ENCODE data around the gene EML1. TPM values are rescaled to one million over a fixed set of nuclear protein-coding genes. Genes with fewer than 3 reads are reported as not detected.

The EML1 gene
- polyA plus RNA-seq, 1 donor from 2014 or later, result 21.7 TPM

GRCh38 chr14:99758872-99759545 lies 34.2 kb upstream of the EML1 start:
- no peaks in the 10 kb centered on the region for H3K79me2 ChIP-seq (replicated peaks; ENCODE audit: insufficient read depth, low read length)
- H3K4me2 ChIP-seq (ENCODE audit: low read length), result no peak overlapping the region
- H3K4me3 ChIP-seq (ENCODE audit: low read length), result no peak overlapping the region
- H3K27ac ChIP-seq (ENCODE audit: low read length), result no peak overlapping the region
- no peak overlapping the region for H2AFZ ChIP-seq (ENCODE audit: low read depth, low read length)
- H3K9me3 ChIP-seq (ENCODE audit: low read length), result no peaks in the 10 kb centered on the region
- H3K9ac ChIP-seq (ENCODE audit: low read length), result no peak overlapping the region
- no peaks in the 10 kb centered on the region for H4K20me1 ChIP-seq (ENCODE audit: insufficient read depth)
- H3F3A ChIP-seq (ENCODE audit: insufficient read depth, low read length, poor library complexity, severe bottlenecking), result no peaks in the 10 kb centered on the region
- H3K27me3 ChIP-seq (ENCODE audit: insufficient read depth, low read depth, low read length), result no peaks in the 10 kb centered on the region
- H3K36me3 ChIP-seq (ENCODE audit: insufficient read depth, low read length), result no peaks in the 10 kb centered on the region
- no peaks in the 10 kb centered on the region for H3K9me2 ChIP-seq (ENCODE audit: insufficient read depth, low read length)
- TF ChIP-seq EZH2 (IDR thresholded peaks at IDR 0.05; ENCODE audit: borderline replicate concordance, insufficient read depth, low read length, poor library complexity, severe bottlenecking) (no peak), CTCF (IDR thresholded peaks at IDR 0.05; ENCODE audit: poor library complexity, severe bottlenecking) (no peak), MXI1 (conservative IDR thresholded peaks at IDR 0.05; ENCODE audit: poor library complexity, severe bottlenecking) (no peak), TAF1 (IDR thresholded peaks at IDR 0.05; ENCODE audit: low read depth) (no peak), SMC3 (conservative IDR thresholded peaks at IDR 0.05; ENCODE audit: poor library complexity) (no peak), POLR2AphosphoS5 (IDR thresholded peaks at IDR 0.05) (no peak), RAD21 (conservative IDR thresholded peaks at IDR 0.05) (no peak), REST (IDR thresholded peaks at IDR 0.05; ENCODE audit: borderline replicate concordance) (no peak), EP300 (conservative IDR thresholded peaks at IDR 0.05; ENCODE audit: poor library complexity, severe bottlenecking) (no peak)

- H3K9me3 ChIP-seq (ENCODE audit: low read length), result no peaks in the 10 kb centered on the region
- no peak overlapping the region for H3K27ac ChIP-seq (ENCODE audit: low read length)
- H3K9ac ChIP-seq (ENCODE audit: low read length), result no peak overlapping the region
- no peaks in the 10 kb centered on the region for H3F3A ChIP-seq (ENCODE audit: insufficient read depth, low read length, poor library complexity, severe bottlenecking)
- H4K20me1 ChIP-seq (ENCODE audit: insufficient read depth), result no peaks in the 10 kb centered on the region
- no peaks in the 10 kb centered on the region for H3K79me2 ChIP-seq (replicated peaks; ENCODE audit: insufficient read depth, low read length)
- H3K27me3 ChIP-seq (ENCODE audit: insufficient read depth, low read depth, low read length), result no peaks in the 10 kb centered on the region
- H3K36me3 ChIP-seq (ENCODE audit: insufficient read depth, low read length), result no peaks in the 10 kb centered on the region
- no peaks in the 10 kb centered on the region for H3K9me2 ChIP-seq (ENCODE audit: insufficient read depth, low read length)
- TF ChIP-seq EZH2 (IDR thresholded peaks at IDR 0.05; ENCODE audit: borderline replicate concordance, insufficient read depth, low read length, poor library complexity, severe bottlenecking), result no peak
- no peak for TF ChIP-seq POLR2AphosphoS5 (IDR thresholded peaks at IDR 0.05)
- no peak for TF ChIP-seq MXI1 (conservative IDR thresholded peaks at IDR 0.05; ENCODE audit: poor library complexity, severe bottlenecking)
- no peak for TF ChIP-seq TAF1 (IDR thresholded peaks at IDR 0.05; ENCODE audit: low read depth)
- no peak for TF ChIP-seq RAD21 (conservative IDR thresholded peaks at IDR 0.05)
- no peak for TF ChIP-seq SMC3 (conservative IDR thresholded peaks at IDR 0.05; ENCODE audit: poor library complexity)
- no peak for TF ChIP-seq REST (IDR thresholded peaks at IDR 0.05; ENCODE audit: borderline replicate concordance)
- no peak for TF ChIP-seq CTCF (IDR thresholded peaks at IDR 0.05; ENCODE audit: poor library complexity, severe bottlenecking)
- TF ChIP-seq EP300 (conservative IDR thresholded peaks at IDR 0.05; ENCODE audit: poor library complexity, severe bottlenecking), result no peak
- H3K4me2 ChIP-seq (ENCODE audit: low read length), result no peak overlapping the region
- no peak overlapping the region for H3K4me3 ChIP-seq (ENCODE audit: low read length)
- no peak overlapping the region for H2AFZ ChIP-seq (ENCODE audit: low read depth, low read length)
Measured at GRCh38 chr14:99759546-99759925, 33.7 kb upstream of the EML1 start.

Measured in neural cell (in vitro differentiated cells).